HPDE6-E6E7 (cell line): ENCODE measurements around the gene EFNB3.

Source experiments
- DNase-seq: peaks from one replicate; pipeline ENCODE4 v3.0.0; 2011; ENCODE audit warnings: missing footprints; ENCODE audit errors: extremely low spot score

Gene EFNB3

GRCh38 chr17:7697828-7698588 is 7.0 kb upstream of the EFNB3 start:
- no peak for DNase-seq

GRCh38 chr17:7700510-7700909 is 4.5 kb upstream of the EFNB3 start:
- DNase-seq, result no peak

- DNase-seq, result no peak
Measured at GRCh38 chr17:7701681-7702080, 3.3 kb upstream of the EFNB3 start.

- no peak for DNase-seq
Measured at GRCh38 chr17:7702776-7703175, 2.2 kb upstream of the EFNB3 start.

GRCh38 chr17:7703584-7704479 is 1.2 kb upstream of the EFNB3 start:
- no peak for DNase-seq

- no peak for DNase-seq
Measured at GRCh38 chr17:7705269-7706255, 560 bp downstream of the EFNB3 start.

- no peak for DNase-seq
Measured at GRCh38 chr17:7706631-7707354, 1.8 kb downstream of the EFNB3 start.

GRCh38 chr17:7707446-7707845 is 2.4 kb downstream of the EFNB3 start:
- no peak for DNase-seq

GRCh38 chr17:7707858-7708750 is 3.1 kb downstream of the EFNB3 start:
- no peak for DNase-seq

GRCh38 chr17:7709031-7709430 is 4.0 kb downstream of the EFNB3 start:
- DNase-seq, result no peak

- no peak for DNase-seq
Measured at GRCh38 chr17:7710301-7710700, 5.3 kb downstream of the EFNB3 start.

- no peak for DNase-seq
Measured at GRCh38 chr17:7711051-7711755, 6.2 kb downstream of the EFNB3 start.

- DNase-seq, result no peak
Measured at GRCh38 chr17:7712111-7712771, 7.2 kb downstream of the EFNB3 start.

- DNase-seq, result no peak
Measured at GRCh38 chr17:7713782-7714181, 8.8 kb downstream of the EFNB3 start.

- DNase-seq, result no peak
Measured at GRCh38 chr17:7714721-7715594, 10.0 kb downstream of the EFNB3 start.

- no peak for DNase-seq
Measured at GRCh38 chr17:7715936-7716886, 11.2 kb downstream of the EFNB3 start.
